ENCODE measurements around the gene ORAI3.
A peak's percentile ranks its signal among the peaks of the same experiment; 100 is the strongest.

ORAI3 gene

DNA sequence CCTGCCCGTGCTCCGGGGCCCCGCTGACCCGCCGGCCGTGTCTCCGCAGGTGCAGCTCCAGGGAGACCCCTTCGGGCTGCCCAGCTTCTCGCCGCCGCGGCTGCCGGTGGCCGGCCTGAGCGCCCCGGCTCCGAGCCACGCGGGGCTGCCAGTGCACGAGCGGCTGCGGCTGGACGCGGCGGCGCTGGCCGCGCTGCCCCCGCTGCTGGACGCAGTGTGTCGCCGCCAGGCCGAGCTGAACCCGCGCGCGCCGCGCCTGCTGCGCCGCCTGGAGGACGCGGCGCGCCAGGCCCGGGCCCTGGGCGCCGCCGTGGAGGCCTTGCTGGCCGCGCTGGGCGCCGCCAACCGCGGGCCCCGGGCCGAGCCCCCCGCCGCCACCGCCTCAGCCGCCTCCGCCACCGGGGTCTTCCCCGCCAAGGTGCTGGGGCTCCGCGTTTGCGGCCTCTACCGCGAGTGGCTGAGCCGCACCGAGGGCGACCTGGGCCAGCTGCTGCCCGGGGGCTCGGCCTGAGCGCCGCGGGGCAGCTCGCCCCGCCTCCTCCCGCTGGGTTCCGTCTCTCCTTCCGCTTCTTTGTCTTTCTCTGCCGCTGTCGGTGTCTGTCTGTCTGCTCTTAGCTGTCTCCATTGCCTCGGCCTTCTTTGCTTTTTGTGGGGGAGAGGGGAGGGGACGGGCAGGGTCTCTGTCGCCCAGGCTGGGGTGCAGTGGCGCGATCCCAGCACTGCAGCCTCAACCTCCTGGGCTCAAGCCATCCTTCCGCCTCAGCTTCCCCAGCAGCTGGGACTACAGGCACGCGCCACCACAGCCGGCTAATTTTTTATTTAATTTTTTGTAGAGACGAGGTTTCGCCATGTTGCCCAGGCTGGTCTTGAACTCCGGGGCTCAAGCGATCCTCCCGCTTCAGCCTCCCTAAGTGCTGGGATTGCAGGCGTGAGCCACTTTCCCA lies 46.6 kb upstream of the ORAI3 start:
- Histone ChIP-seq H3K4me2 (ENCODE audit: low read length) (peak overlapping the region; percentile 76), H3K9ac (no peak overlapping the region), H3K27me3 (ENCODE audit: control insufficient read depth, insufficient read depth, low read length) (no peaks in the 10 kb centered on the region), H3K4me1 (peaks cover 3% of the 10 kb centered on the region), H3K36me3 (ENCODE audit: control insufficient read depth, insufficient read depth, low read length) (no peaks in the 10 kb centered on the region), H3K79me2 (no peaks in the 10 kb centered on the region), H3K9me3 (ENCODE audit: control insufficient read depth, low read length) (no peaks in the 10 kb centered on the region), H3K27ac (peak overlapping the region; percentile 68), H3K4me3 (ENCODE audit: low read depth, low read length) (peak overlapping the region; percentile 52), H2AFZ (peak overlapping the region; percentile 96)
- TF ChIP-seq, protein P1, sequence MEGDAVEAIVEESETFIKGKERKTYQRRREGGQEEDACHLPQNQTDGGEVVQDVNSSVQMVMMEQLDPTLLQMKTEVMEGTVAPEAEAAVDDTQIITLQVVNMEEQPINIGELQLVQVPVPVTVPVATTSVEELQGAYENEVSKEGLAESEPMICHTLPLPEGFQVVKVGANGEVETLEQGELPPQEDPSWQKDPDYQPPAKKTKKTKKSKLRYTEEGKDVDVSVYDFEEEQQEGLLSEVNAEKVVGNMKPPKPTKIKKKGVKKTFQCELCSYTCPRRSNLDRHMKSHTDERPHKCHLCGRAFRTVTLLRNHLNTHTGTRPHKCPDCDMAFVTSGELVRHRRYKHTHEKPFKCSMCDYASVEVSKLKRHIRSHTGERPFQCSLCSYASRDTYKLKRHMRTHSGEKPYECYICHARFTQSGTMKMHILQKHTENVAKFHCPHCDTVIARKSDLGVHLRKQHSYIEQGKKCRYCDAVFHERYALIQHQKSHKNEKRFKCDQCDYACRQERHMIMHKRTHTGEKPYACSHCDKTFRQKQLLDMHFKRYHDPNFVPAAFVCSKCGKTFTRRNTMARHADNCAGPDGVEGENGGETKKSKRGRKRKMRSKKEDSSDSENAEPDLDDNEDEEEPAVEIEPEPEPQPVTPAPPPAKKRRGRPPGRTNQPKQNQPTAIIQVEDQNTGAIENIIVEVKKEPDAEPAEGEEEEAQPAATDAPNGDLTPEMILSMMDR (IDR thresholded peaks at IDR 0.05) = no peak

DNA sequence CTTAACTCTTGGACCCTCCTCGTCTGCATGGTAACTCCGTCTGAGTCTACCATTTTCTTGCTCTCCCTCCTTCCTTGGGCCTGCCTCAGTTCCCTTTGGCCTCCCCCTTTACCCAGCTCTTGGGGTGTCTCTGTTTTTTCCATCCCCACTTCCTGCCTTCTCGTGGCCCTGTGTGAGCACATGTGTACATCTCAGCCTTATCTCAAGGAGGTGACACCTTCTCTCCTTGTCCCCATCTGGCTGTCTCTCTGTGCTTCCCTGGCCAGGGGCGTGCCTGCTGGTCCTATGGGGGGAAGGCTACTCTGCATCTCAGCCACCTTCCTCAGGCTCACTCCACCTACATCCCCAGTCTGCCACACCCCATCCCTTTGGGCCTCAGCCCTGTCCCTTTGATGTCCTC lies 45.9 kb upstream of the ORAI3 start:
- Histone ChIP-seq H3K4me2 (ENCODE audit: low read length) (no peak overlapping the region), H3K27me3 (ENCODE audit: control insufficient read depth, insufficient read depth, low read length) (no peaks in the 10 kb centered on the region), H3K9me3 (ENCODE audit: control insufficient read depth, low read length) (no peaks in the 10 kb centered on the region), H3K9ac (no peak overlapping the region), H3K36me3 (ENCODE audit: control insufficient read depth, insufficient read depth, low read length) (no peaks in the 10 kb centered on the region), H3K4me1 (no peaks in the 10 kb centered on the region), H3K4me3 (ENCODE audit: low read depth, low read length) (no peak overlapping the region), H3K27ac (peak overlapping the region; percentile 68), H2AFZ (peak overlapping the region; percentile 96), H3K79me2 (no peaks in the 10 kb centered on the region)
- TF ChIP-seq, protein P1 (IDR thresholded peaks at IDR 0.05) = no peak

DNA sequence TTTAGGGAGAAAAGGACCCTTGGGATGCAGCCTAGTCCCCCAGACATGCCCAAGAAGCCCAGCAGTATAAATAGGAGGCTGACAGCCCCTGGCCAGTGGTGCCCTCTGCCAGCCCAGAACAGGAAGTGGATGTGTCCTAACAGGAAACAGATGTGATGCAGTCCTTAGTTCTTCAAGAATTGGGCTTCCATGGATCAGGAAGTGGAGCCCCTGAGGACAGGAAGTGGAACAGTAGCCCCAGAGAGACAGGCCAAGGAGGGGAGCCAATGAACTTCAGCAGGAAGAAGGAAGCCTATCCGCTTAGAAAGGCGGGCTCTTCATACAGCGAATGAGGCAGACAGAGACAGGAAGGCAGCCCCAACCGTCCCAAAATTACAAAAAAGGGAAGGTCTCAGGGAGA lies 45.3 kb upstream of the ORAI3 start:
- TF ChIP-seq, protein P1 (IDR thresholded peaks at IDR 0.05) = no peak
- Histone ChIP-seq H3K4me1 (no peaks in the 10 kb centered on the region), H3K36me3 (ENCODE audit: control insufficient read depth, insufficient read depth, low read length) (no peaks in the 10 kb centered on the region), H3K9ac (no peak overlapping the region), H3K4me3 (ENCODE audit: low read depth, low read length) (no peak overlapping the region), H3K27ac (peak overlapping the region; percentile 58), H3K4me2 (ENCODE audit: low read length) (no peak overlapping the region), H3K9me3 (ENCODE audit: control insufficient read depth, low read length) (no peaks in the 10 kb centered on the region), H2AFZ (no peak overlapping the region), H3K27me3 (ENCODE audit: control insufficient read depth, insufficient read depth, low read length) (no peaks in the 10 kb centered on the region), H3K79me2 (no peaks in the 10 kb centered on the region)

DNA sequence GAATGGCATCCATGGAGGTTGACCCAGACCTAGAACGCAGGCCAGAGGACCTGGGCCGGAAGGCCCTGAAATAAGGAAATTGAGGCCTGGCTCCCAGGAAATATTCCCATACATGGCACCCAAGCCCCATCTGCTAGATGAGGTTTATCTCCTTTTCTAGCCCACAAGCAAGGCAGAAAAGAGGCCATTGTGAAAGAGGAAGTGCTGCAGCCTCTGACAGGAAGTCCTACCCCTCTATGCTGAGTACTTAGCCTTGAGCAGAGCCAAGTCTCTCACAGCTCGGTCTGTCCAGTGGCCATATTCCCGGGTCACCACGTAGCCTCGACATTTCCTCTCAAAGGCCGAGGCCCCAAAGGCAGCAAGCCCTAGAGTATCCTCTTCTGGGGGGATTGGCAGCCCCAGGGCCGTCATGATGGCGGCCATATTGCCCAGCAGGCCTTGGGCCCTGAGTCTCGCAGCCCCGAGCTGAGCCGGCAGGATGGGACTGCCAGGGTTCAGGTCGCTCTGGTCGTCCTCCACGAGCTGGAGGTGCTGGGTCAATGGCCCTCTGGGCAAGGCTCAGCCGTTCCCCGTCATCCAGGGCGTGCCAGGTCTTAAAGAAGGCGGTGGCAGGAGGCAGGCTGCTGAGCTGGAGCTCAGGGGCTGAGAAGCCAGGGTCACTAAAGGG lies 44.6 kb upstream of the ORAI3 start:
- Histone ChIP-seq H3K4me1 (no peaks in the 10 kb centered on the region), H3K79me2 (no peaks in the 10 kb centered on the region), H2AFZ (peak overlapping the region; percentile 26), H3K27me3 (ENCODE audit: control insufficient read depth, insufficient read depth, low read length) (no peaks in the 10 kb centered on the region), H3K4me3 (ENCODE audit: low read depth, low read length) (no peak overlapping the region), H3K27ac (peak overlapping the region; percentile 58), H3K9ac (no peak overlapping the region), H3K9me3 (ENCODE audit: control insufficient read depth, low read length) (no peaks in the 10 kb centered on the region), H3K4me2 (ENCODE audit: low read length) (no peak overlapping the region), H3K36me3 (ENCODE audit: control insufficient read depth, insufficient read depth, low read length) (no peaks in the 10 kb centered on the region)
- TF ChIP-seq, protein P1 (IDR thresholded peaks at IDR 0.05) = no peak
